SK-N-DZ (cell line): ENCODE results near the gene METTL27.
"Not testable (repeated sequence)": the region's sequence is repeated elsewhere in the genome, so short reads cannot be mapped to it uniquely, and the experiment has no call there.

Experiments
- DNase-seq: peaks from one replicate; pipeline ENCODE4 v3.0.0-alpha.2; 2015; ENCODE audit warnings: low spot score

METTL27 gene

GRCh38 chr7:73869011-73869798, 26.9 kb upstream of the METTL27 start:
- DNase-seq = no peak

GRCh38 chr7:73866446-73866767, 24.1 kb upstream of the METTL27 start:
- no peak for DNase-seq

- no peak for DNase-seq
Measured at GRCh38 chr7:73865738-73866445, 23.6 kb upstream of the METTL27 start.

GRCh38 chr7:73864981-73865711, 22.8 kb upstream of the METTL27 start:
- DNase-seq = no peak

- no peak for DNase-seq
Measured at GRCh38 chr7:73861305-73861704, 19.0 kb upstream of the METTL27 start.

- DNase-seq = no peak
Measured at GRCh38 chr7:73860859-73861258, 18.5 kb upstream of the METTL27 start, which contains the start of gene TMEM270. TSS of gene TMEM270 (plus strand) at chr7:73861159. CDS start at chr7:73861195, 36 bp downstream.

GRCh38 chr7:73858807-73859206, 16.5 kb upstream of the METTL27 start:
- no peak for DNase-seq

GRCh38 chr7:73856941-73857340, 14.6 kb upstream of the METTL27 start:
- no peak for DNase-seq

DNA sequence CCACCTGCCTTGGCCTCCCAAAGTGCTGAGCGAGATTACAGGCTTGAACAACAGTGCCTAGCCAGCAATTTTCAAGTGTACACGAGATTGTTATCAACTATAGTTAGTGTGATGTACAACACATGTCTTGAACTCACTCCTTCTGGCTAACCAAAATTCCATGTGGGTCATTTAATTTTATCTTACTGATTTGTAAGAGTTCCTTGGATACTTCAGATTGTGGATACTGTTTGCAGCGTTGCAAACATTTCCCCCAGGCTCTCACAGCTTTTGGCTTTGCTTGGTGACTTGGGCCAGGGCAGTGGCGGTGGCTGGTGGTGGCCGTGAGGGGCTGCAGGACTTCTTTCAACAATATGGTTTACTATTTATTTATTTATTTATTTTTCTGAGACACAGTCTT, 10.2 kb upstream of the METTL27 start:
- DNase-seq = no peak

GRCh38 chr7:73851410-73852338, 9.4 kb upstream of the METTL27 start:
- DNase-seq = no peak

GRCh38 chr7:73850781-73851207, 8.5 kb upstream of the METTL27 start:
- no peak for DNase-seq

- no peak for DNase-seq
Measured at GRCh38 chr7:73847941-73848723, 5.8 kb upstream of the METTL27 start.

DNA sequence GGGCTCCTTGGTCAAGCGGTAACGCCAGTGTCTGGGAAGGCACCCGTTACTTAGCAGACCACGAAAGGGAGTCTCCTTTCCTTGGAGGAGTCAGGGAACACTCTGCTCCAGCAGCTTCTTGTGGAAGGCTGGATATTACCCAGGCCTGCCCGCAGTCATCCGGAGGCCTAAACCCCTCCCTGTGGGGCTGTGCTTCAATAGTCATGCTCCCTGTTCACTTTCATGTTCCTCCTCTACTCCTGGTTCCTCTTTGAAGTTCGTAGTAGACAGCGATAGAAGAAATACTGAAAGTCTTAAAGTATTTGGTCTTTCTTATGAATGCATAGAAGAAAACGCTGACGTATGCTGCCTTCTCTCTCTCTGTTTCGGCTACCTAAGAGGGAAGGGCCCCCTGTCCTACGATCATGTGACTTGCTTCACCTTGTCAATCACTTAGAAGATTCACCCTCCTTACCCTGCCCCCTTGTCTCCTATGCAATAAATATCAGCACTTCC, 3.4 kb upstream of the METTL27 start:
- not testable (repeated sequence) for DNase-seq

DNA sequence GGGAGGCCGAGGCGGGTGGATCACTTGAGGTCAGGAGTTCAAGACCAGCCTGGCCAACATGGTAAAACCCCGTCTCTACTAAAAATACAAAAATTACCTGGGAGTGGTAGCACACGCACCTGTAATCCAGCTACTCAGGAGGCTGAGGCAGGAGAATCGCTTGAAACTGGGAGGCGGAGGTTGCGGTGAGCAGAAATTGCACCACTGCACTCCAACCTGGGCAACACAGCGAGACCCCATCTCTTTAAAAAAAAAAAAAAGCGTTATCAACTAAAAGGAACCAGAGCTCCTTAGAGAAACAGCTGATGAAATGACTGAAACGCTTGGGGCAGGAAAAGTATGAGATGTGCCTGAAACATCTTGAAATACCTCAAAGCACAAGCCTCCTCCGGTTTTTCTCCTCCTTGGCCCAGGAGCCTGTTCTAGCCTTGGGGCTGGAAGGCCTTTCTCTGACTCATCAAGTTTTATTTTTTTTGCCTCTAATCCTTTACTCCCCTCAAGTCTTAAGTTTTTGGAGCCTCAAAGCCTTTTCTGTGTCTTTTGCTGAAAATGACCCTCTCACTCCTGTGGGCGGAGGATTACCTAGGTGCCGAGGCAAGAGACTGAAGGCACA, 2.6 kb upstream of the METTL27 start:
- DNase-seq = no peak

DNA sequence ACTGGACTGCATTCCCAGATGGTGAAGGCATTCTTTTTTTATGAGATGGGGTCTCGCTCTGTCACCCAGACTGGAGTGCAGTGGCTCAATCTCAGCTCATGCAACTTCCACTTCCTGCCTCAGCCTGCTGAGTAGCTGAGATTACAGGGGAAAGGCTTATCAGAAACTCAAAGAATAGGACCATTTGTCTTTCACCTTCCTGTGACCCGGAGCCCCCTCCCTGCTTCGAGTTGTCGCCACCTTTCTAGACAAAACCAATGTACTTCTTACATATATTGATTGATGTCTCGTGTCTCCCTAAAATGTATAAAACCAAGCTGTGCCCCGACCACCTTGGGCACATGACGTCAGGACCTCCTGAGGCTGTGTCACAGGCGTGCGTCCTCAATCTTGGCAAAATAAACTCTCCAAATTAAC, 1.8 kb upstream of the METTL27 start:
- DNase-seq = no peak

- no peak for DNase-seq
Measured at GRCh38 chr7:73841689-73842066, 638 bp downstream of the METTL27 start.

DNA sequence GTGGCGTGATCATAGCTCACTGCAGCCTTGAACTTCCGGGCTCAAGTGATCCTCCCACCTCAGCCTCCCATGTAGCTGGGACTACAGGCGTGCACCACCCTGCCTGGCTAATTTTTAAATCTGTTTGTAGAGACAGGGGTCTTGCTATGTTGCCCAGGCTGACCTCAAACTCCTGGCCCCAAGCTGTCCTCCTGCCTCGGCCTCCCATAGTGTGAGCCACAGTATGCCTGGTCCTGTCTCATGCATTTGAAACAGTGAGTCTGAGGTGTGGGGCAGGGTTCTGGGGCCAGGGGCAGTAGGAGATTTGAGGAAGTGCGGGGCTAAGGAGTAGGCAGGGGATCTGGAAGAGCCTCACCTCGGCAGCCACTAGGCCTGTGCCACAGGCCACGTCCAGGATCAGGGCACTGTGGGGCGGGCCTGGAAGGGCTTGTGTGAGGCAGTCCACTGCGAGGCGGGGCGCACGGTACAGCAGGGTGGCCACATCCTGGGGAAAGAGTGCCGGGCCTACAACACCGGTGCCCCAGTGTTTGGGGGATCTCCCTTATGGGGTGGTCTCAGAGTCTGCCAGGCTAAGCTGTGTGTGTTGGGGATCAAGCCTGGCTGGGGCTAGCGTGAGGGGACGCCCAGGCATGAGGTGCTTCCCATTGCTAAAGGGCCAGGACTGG, 1.5 kb downstream of the METTL27 start:
- no peak for DNase-seq

DNA sequence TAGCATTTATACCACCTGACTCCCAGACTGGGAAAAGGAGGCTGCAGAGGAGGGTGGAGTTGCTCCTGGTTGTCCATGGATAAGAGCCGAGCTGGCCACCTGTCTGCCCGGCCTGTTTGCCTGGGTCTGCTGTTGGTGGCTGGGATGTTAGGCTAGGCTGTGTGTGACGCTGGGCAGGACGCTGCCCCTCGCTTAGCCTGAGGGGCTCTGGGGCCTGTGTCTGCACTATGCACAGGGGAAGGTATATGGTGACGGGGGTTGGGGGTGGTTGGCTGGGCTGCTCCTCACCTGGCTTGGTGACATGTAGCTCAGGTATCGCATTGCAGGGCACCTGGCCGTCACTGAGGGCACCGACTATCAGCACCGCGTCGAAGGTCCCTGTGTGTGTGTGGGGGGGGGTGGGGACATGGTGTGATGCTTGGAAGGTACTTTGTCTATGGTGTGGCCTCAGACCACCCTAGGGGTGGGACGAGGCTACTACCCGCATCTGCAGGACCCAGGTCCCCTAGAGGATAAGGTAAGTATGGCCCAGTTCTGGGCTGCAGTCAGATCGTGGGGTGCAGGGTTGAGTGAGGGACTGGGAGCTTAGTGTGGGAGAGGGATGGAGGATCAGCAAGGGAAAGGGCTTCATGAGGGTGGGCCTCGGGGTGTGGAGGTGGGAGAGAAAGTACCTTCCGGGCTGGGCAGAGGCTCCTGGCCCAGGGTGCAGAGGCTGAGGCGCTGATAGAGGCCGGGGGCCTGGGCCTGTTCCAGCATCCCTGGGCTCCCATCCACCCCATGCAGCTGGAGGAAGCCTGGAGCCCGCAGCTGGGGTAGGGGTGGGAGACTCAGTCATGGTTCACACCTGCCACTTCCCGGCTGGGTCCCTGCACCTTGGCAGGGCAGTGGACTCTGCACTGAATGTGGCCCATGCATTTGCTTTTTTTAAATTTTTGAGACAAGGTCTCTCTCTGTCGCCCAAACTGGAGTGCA, 2.3 kb downstream of the METTL27 start:
- no peak for DNase-seq
